WERI-Rb-1 (cell line): ENCODE results near the gene CFAP70.

Experiments
- DNase-seq: peaks from one replicate; pipeline ENCODE4 v3.0.0-alpha.2; 2020
- H3K27ac ChIP-seq: fragments of 250-450 bp; sonication (Bioruptor Pico); 2 replicates; pipeline ENCODE4 v1.5.1; 2020; ENCODE audit warnings: mild to moderate bottlenecking, moderate library complexity
- H3K27me3 ChIP-seq: fragments of 250-450 bp; sonication (Bioruptor Pico); 2 replicates; pipeline ENCODE4 v1.5.1; 2021; ENCODE audit warnings: mild to moderate bottlenecking, low read depth, moderate library complexity; ENCODE audit not compliant: insufficient read depth, severe bottlenecking
- H3K36me3 ChIP-seq: fragments of 250-450 bp; sonication (Bioruptor Pico); 2 replicates; pipeline ENCODE4 v1.5.1; 2020; ENCODE audit warnings: mild to moderate bottlenecking, moderate library complexity
- H3K4me3 ChIP-seq: 2 replicates; pipeline ENCODE4 v1.5.1; 2011; ENCODE audit warnings: low read depth, mild to moderate bottlenecking, control low read depth, low read length
- H3K9me3 ChIP-seq: fragments of 250-450 bp; sonication (Bioruptor Pico); 2 replicates; pipeline ENCODE4 v1.5.1; 2021; ENCODE audit warnings: mild to moderate bottlenecking, moderate library complexity; ENCODE audit not compliant: severe bottlenecking
- CTCF ChIP-seq: IDR thresholded peaks from 2 replicates; pipeline ENCODE4 v1.5.1; 2011; ENCODE audit warnings: low read depth, mild to moderate bottlenecking, control low read depth, inconsistent platforms, low read length

Gene CFAP70

GRCh38 chr10:73238990-73239566, 119.6 kb downstream of the CFAP70 start:
- H3K27me3 ChIP-seq = no peaks in the 10 kb centered on the region
- no peak for TF ChIP-seq CTCF
- no peak overlapping the region for H3K4me3 ChIP-seq
- no peaks in the 10 kb centered on the region for H3K9me3 ChIP-seq
- no peak for DNase-seq
- H3K27ac ChIP-seq = no peak overlapping the region
- peaks cover 82% of the 10 kb centered on the region for H3K36me3 ChIP-seq

GRCh38 chr10:73234695-73235094, 124.0 kb downstream of the CFAP70 start:
- Histone ChIP-seq H3K9me3 (no peaks in the 10 kb centered on the region), H3K27me3 (no peaks in the 10 kb centered on the region), H3K4me3 (no peak overlapping the region), H3K36me3 (peaks cover 57% of the 10 kb centered on the region), H3K27ac (no peak overlapping the region)
- DNase-seq = no peak
- TF ChIP-seq CTCF = no peak

GRCh38 chr10:73233883-73234282, 124.8 kb downstream of the CFAP70 start:
- Histone ChIP-seq H3K36me3 (peaks cover 49% of the 10 kb centered on the region), H3K9me3 (no peaks in the 10 kb centered on the region), H3K27ac (no peak overlapping the region), H3K27me3 (no peaks in the 10 kb centered on the region), H3K4me3 (no peak overlapping the region)
- DNase-seq = no peak
- TF ChIP-seq CTCF = no peak

- peaks cover 39% of the 10 kb centered on the region for H3K36me3 ChIP-seq
- no peaks in the 10 kb centered on the region for H3K27me3 ChIP-seq
- H3K27ac ChIP-seq = no peak overlapping the region
- DNase-seq = peak; percentile 22
- no peak overlapping the region for H3K4me3 ChIP-seq
- H3K9me3 ChIP-seq = no peaks in the 10 kb centered on the region
- TF ChIP-seq CTCF = peak; percentile 43
Observed at GRCh38 chr10:73232887-73233286, 125.8 kb downstream of the CFAP70 start.

- Histone ChIP-seq H3K27ac (no peak overlapping the region), H3K36me3 (peaks cover 19% of the 10 kb centered on the region), H3K9me3 (no peaks in the 10 kb centered on the region), H3K27me3 (no peaks in the 10 kb centered on the region), H3K4me3 (no peak overlapping the region)
- no peak for DNase-seq
- TF ChIP-seq CTCF = no peak
Observed at GRCh38 chr10:73229567-73229966, 129.1 kb downstream of the CFAP70 start.

- H3K36me3 ChIP-seq = peaks cover 6% of the 10 kb centered on the region
- no peak for DNase-seq
- no peak overlapping the region for H3K4me3 ChIP-seq
- no peaks in the 10 kb centered on the region for H3K27me3 ChIP-seq
- no peak for TF ChIP-seq CTCF
- H3K9me3 ChIP-seq = no peaks in the 10 kb centered on the region
- H3K27ac ChIP-seq = no peak overlapping the region
Observed at GRCh38 chr10:73228247-73228646, 130.4 kb downstream of the CFAP70 start.
